ENCODE results near the gene ZC3HAV1L. TPM values are rescaled to one million over a fixed set of nuclear protein-coding genes. Genes with fewer than 3 reads are reported as not detected.
A peak's percentile ranks its signal among the peaks of the same experiment; 100 is the strongest.

Gene ZC3HAV1L
- total RNA-seq, 1 experiment from 2014 or later: not detected

GRCh38 chr7:138992052-138992531 lies 43.8 kb downstream of the ZC3HAV1L start:
- H3K4me2 ChIP-seq (ENCODE audit: low read depth, low read length, poor library complexity, severe bottlenecking): no peak overlapping the region

DNA sequence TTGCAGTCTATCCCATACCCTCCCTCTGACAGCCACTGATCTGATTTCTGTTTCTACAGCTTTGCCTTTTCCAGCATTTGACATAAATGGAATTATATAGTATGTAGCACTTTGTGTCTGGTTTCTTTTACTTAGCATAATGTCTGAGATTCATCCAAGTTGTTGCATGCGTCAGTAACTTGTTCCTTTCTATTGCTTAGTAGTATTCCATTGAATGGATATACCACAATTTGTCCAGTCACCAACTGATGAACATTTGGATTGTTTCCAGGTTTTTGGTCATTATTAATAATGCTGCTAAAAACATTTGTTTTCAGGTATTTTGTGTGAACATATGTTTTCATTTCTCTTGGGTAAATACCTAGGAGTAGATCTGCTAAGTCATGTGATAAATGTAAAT lies 48.2 kb downstream of the ZC3HAV1L start:
- no peak for DNase-seq
- no peak overlapping the region for H3K27ac ChIP-seq (ENCODE audit: low read length)
- no peak overlapping the region for H3K4me2 ChIP-seq (ENCODE audit: low read depth, low read length, poor library complexity, severe bottlenecking)
- H3K9ac ChIP-seq (ENCODE audit: low read length): no peak overlapping the region
- H3K9me3 ChIP-seq (ENCODE audit: low read length): peaks cover 8% of the 10 kb centered on the region
- H2AFZ ChIP-seq (ENCODE audit: low read length): no peak overlapping the region
- H3K4me3 ChIP-seq (ENCODE audit: low read length): no peak overlapping the region
- H3K9me2 ChIP-seq (replicated peaks; ENCODE audit: insufficient read depth, low read length): no peaks in the 10 kb centered on the region
- H3K4me1 ChIP-seq (ENCODE audit: low read length): no peaks in the 10 kb centered on the region
- no peaks in the 10 kb centered on the region for H4K20me1 ChIP-seq (ENCODE audit: insufficient read depth, low read depth, low read length)
- H3K36me3 ChIP-seq (ENCODE audit: insufficient read depth, low read length): no peaks in the 10 kb centered on the region
- no peaks in the 10 kb centered on the region for H3K79me2 ChIP-seq (ENCODE audit: low read length)
- H3K27me3 ChIP-seq (ENCODE audit: low read length): 0 out of 2 replicates have a peak, but pooled peaks cover 4% of the 10 kb centered on the region

More at GRCh38 chr7:138992052-138992531, 43.8 kb downstream of the ZC3HAV1L start:
- no peak for DNase-seq
- Histone ChIP-seq H3K27me3 (ENCODE audit: low read length) (0 out of 2 replicates have a peak, but pooled peaks cover 4% of the 10 kb centered on the region), H4K20me1 (ENCODE audit: insufficient read depth, low read depth, low read length) (no peaks in the 10 kb centered on the region), H3K79me2 (ENCODE audit: low read length) (no peaks in the 10 kb centered on the region), H3K9me3 (ENCODE audit: low read length) (peaks cover 8% of the 10 kb centered on the region), H3K4me1 (ENCODE audit: low read length) (no peaks in the 10 kb centered on the region), H2AFZ (ENCODE audit: low read length) (no peak overlapping the region), H3K9me2 (replicated peaks; ENCODE audit: insufficient read depth, low read length) (no peaks in the 10 kb centered on the region), H3K27ac (ENCODE audit: low read length) (no peak overlapping the region), H3K36me3 (ENCODE audit: insufficient read depth, low read length) (no peaks in the 10 kb centered on the region), H3K9ac (ENCODE audit: low read length) (no peak overlapping the region), H3K4me3 (ENCODE audit: low read length) (no peak overlapping the region)

GRCh38 chr7:138982204-138982623 lies 53.6 kb downstream of the ZC3HAV1L start:
- H2AFZ ChIP-seq (ENCODE audit: low read length): no peak overlapping the region
- no peak overlapping the region for H3K4me3 ChIP-seq (ENCODE audit: low read length)
- no peak for DNase-seq
- H3K79me2 ChIP-seq (ENCODE audit: low read length): no peaks in the 10 kb centered on the region
- no peaks in the 10 kb centered on the region for H4K20me1 ChIP-seq (ENCODE audit: insufficient read depth, low read depth, low read length)
- H3K27ac ChIP-seq (ENCODE audit: low read length): no peak overlapping the region
- H3K4me2 ChIP-seq (ENCODE audit: low read depth, low read length, poor library complexity, severe bottlenecking): no peak overlapping the region
- H3K9me3 ChIP-seq (ENCODE audit: low read length): no peaks in the 10 kb centered on the region
- no peaks in the 10 kb centered on the region for H3K9me2 ChIP-seq (replicated peaks; ENCODE audit: insufficient read depth, low read length)
- H3K9ac ChIP-seq (ENCODE audit: low read length): no peak overlapping the region
- peaks cover 4% of the 10 kb centered on the region; the same call in 1 of the 2 replicates for H3K4me1 ChIP-seq (ENCODE audit: low read length)
- H3K36me3 ChIP-seq (ENCODE audit: insufficient read depth, low read length): no peaks in the 10 kb centered on the region
- no peaks in the 10 kb centered on the region; the same call in 1 of the 2 replicates for H3K27me3 ChIP-seq (ENCODE audit: low read length)

GRCh38 chr7:138981332-138982203 lies 54.3 kb downstream of the ZC3HAV1L start, which contains the start of gene KIAA1549:
KIAA1549 (minus strand) TSS chr7:138981389; CDS start chr7:138981269, 120 bp downstream.
- no peak within 1 kb of the TSS for H3K9ac ChIP-seq (ENCODE audit: low read length)
- 0 out of 2 replicates have a peak within 1 kb of the TSS, but pooled peaks have one; percentile 28 for H2AFZ ChIP-seq (ENCODE audit: low read length)
- peaks cover 4% of the 10 kb centered on the region; the same call in 1 of the 2 replicates for H3K4me1 ChIP-seq (ENCODE audit: low read length)
- peak; percentile 59 for DNase-seq
- H3K27ac ChIP-seq (ENCODE audit: low read length): no peak within 1 kb of the TSS
- no peaks in the 10 kb centered on the region for H3K79me2 ChIP-seq (ENCODE audit: low read length)
- H3K4me3 ChIP-seq (ENCODE audit: low read length): no peak within 1 kb of the TSS
- no peak within 1 kb of the TSS for H3K4me2 ChIP-seq (ENCODE audit: low read depth, low read length, poor library complexity, severe bottlenecking)
- no peaks in the 10 kb centered on the region; the same call in 1 of the 2 replicates for H3K27me3 ChIP-seq (ENCODE audit: low read length)
- H4K20me1 ChIP-seq (ENCODE audit: insufficient read depth, low read depth, low read length): no peaks in the 10 kb centered on the region
- no peaks in the 10 kb centered on the region for H3K36me3 ChIP-seq (ENCODE audit: insufficient read depth, low read length)
- H3K9me3 ChIP-seq (ENCODE audit: low read length): no peaks in the 10 kb centered on the region
- H3K9me2 ChIP-seq (replicated peaks; ENCODE audit: insufficient read depth, low read length): no peaks in the 10 kb centered on the region

DNA sequence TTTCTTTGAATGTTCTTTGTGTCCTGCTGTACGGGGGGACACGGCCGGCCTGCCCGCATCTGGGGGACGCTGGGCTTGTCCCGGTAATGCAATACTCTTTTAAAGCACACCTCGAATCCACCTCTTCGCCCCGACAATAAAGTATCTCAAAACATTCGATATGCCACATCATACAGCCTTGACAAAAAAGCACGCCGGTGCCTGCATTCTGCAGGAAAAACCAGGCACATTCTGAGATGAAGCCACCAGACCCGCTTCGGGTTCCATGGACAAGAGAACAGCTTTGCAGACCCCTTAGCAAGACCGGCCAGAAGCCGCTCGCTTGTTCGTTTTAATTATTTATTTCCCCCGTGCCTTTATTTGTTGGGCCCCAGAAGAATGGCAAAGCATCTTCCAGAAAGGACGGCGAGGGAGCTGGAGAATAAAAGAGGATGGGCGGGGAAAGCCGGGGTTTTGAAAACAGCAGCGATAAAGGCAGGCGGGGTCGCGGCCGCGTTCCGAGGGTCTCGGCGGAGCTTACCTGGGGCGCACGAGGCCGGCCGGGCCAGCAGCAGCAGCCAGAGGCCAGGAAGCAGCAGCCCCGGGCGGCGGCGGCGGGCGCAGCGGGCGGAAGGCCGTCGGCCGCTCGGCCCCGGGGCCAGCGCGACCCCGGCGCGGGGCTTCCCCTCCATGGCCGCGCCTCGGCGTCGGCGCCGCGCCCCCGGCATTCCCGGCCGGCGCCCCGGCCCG lies 55.1 kb downstream of the ZC3HAV1L start:
- no peaks in the 10 kb centered on the region for H3K9me3 ChIP-seq (ENCODE audit: low read length)
- H3K4me2 ChIP-seq (ENCODE audit: low read depth, low read length, poor library complexity, severe bottlenecking): no peak overlapping the region
- no peaks in the 10 kb centered on the region for H3K79me2 ChIP-seq (ENCODE audit: low read length)
- no peaks in the 10 kb centered on the region; the same call in 1 of the 2 replicates for H3K27me3 ChIP-seq (ENCODE audit: low read length)
- H3K9me2 ChIP-seq (replicated peaks; ENCODE audit: insufficient read depth, low read length): no peaks in the 10 kb centered on the region
- no peak overlapping the region for H3K27ac ChIP-seq (ENCODE audit: low read length)
- H3K4me1 ChIP-seq (ENCODE audit: low read length): peaks cover 4% of the 10 kb centered on the region; the same call in 1 of the 2 replicates
- no peaks in the 10 kb centered on the region for H3K36me3 ChIP-seq (ENCODE audit: insufficient read depth, low read length)
- no peak for DNase-seq
- no peak overlapping the region for H3K9ac ChIP-seq (ENCODE audit: low read length)
- H2AFZ ChIP-seq (ENCODE audit: low read length): no peak overlapping the region
- no peak overlapping the region for H3K4me3 ChIP-seq (ENCODE audit: low read length)
- H4K20me1 ChIP-seq (ENCODE audit: insufficient read depth, low read depth, low read length): no peaks in the 10 kb centered on the region

DNA sequence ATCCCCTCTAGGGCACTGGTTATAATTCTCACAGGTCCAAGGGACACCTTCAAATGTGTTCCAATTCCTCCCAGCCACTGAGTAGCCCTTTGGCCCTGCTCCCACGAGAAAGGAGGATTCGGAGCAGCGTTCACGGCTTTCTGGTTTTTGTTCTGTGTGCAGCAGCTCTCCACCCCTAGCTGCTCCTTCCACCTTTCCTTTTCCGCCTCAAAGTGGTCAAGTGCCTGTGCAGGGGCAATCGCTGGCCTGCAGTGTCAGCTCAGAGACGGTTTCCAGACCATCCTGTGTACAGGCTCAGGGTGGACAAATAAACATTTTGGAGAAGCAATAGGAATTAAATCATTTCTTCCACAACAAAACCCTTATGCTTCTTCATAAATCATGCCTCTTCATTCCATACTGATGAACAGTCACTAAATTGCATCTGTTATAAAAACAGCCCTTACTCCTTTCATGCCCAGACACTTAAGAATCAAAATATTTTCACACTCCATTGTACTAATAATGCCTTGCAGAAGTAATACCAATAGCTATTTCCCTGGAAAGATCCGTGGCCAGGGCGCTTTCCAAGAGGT lies 55.8 kb downstream of the ZC3HAV1L start:
- Histone ChIP-seq H3K36me3 (ENCODE audit: insufficient read depth, low read length) (no peaks in the 10 kb centered on the region), H3K4me2 (ENCODE audit: low read depth, low read length, poor library complexity, severe bottlenecking) (no peak overlapping the region), H3K79me2 (ENCODE audit: low read length) (no peaks in the 10 kb centered on the region), H3K9ac (ENCODE audit: low read length) (no peak overlapping the region), H3K4me1 (ENCODE audit: low read length) (peaks cover 4% of the 10 kb centered on the region; the same call in 1 of the 2 replicates), H4K20me1 (ENCODE audit: insufficient read depth, low read depth, low read length) (no peaks in the 10 kb centered on the region), H3K27me3 (ENCODE audit: low read length) (no peaks in the 10 kb centered on the region; the same call in 1 of the 2 replicates), H3K9me2 (replicated peaks; ENCODE audit: insufficient read depth, low read length) (no peaks in the 10 kb centered on the region), H3K4me3 (ENCODE audit: low read length) (no peak overlapping the region), H3K9me3 (ENCODE audit: low read length) (no peaks in the 10 kb centered on the region), H2AFZ (ENCODE audit: low read length) (no peak overlapping the region), H3K27ac (ENCODE audit: low read length) (no peak overlapping the region)
- DNase-seq: no peak

DNA sequence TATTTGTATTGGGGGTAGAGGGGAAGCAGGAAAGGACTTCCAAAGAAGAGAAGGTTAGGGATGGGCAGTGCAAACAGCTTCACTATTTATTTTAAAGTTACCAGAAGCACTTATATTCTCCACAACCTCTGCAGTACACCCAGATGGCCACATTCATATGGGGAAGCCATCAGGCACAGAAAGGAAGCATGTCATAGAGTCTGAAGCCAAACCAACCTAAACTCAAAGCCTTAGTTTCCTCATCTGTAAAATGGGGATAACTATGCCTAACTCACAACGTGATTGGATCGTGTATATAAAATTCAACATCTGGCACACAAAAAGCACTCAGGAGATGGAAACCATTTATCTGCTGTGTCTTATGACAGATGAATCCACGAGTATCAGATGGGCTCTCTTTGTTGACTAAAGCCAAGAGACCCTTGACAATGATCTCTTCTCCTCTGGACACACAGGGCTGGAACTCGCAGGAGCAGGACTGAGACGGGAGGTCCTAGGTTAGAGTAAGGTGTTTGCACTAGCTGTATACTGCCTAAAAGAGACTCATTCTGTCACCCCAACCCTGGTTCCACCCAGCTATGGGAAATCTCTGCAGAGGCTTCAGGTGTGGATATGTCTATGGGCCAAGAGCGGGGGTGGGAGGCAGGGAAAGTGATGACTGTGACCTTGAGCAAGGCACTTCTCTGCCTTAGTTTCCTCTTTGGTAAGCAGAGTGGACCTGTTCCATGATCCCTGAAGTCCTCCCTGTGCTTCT lies 56.4 kb downstream of the ZC3HAV1L start:
- Histone ChIP-seq H3K4me2 (ENCODE audit: low read depth, low read length, poor library complexity, severe bottlenecking) (no peak overlapping the region), H3K4me3 (ENCODE audit: low read length) (no peak overlapping the region), H3K27me3 (ENCODE audit: low read length) (no peaks in the 10 kb centered on the region; the same call in 1 of the 2 replicates), H2AFZ (ENCODE audit: low read length) (no peak overlapping the region), H3K36me3 (ENCODE audit: insufficient read depth, low read length) (no peaks in the 10 kb centered on the region), H3K27ac (ENCODE audit: low read length) (no peak overlapping the region), H3K9me2 (replicated peaks; ENCODE audit: insufficient read depth, low read length) (no peaks in the 10 kb centered on the region), H3K79me2 (ENCODE audit: low read length) (no peaks in the 10 kb centered on the region), H3K9ac (ENCODE audit: low read length) (no peak overlapping the region), H4K20me1 (ENCODE audit: insufficient read depth, low read depth, low read length) (no peaks in the 10 kb centered on the region), H3K4me1 (ENCODE audit: low read length) (peaks cover 4% of the 10 kb centered on the region; the same call in 1 of the 2 replicates), H3K9me3 (ENCODE audit: low read length) (no peaks in the 10 kb centered on the region)
- DNase-seq: no peak

All from Karpas-422 (cell line).